GM11168 (cell line): Measurements from ENCODE around the gene PLEKHN1.
"Not testable (repeated sequence)": the region's sequence is repeated elsewhere in the genome, so short reads cannot be mapped to it uniquely, and the experiment has no call there.

Experiments
- in situ Hi-C: fragments of 300-500 bp; cut with MboI; formaldehyde crosslinking; loops from one replicate; pipeline ENCODE4 v1.12.0; 2022; ENCODE audit warnings: low sequenced_read_pairs; ENCODE audit not compliant: unreplicated experiment

Gene PLEKHN1

DNA sequence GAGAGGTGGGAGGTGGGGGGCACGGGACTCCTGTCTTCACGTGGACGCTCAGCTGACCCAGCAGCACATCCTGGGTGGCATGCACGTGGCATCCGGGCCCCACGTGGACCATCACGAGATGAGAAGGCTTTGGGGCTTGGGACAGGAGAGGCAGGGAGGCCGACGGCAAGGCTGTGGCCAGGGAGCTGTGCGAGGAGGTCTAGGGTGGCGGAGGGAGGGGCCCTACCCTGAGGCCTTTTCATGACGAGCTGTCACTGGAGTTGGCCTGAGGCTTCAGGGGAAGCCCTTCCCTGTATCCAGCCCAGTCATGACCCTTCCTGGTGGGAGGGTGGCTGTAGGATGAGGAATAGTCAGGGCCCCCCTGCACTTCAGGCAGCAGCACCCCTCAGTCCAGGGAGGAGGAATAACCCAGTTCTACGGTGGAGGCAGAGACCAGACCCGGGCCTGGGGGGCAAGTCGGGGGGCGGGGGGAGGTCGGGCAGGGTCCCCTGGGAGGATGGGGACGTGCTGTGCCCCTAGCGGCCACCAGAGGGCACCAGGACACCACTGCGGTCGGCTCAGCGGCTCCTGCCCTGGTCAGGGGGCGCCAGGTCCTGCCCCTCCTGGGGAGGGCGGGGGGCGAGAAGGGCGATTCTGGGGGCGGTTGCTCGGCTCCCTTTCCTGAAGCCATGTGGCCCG, 17.7 kb downstream of the PLEKHN1 start:
- in situ Hi-C loops = no loop called here

GRCh38 chr1:984476-984814, 18.2 kb downstream of the PLEKHN1 start:
- in situ Hi-C loops = no loop called here

DNA sequence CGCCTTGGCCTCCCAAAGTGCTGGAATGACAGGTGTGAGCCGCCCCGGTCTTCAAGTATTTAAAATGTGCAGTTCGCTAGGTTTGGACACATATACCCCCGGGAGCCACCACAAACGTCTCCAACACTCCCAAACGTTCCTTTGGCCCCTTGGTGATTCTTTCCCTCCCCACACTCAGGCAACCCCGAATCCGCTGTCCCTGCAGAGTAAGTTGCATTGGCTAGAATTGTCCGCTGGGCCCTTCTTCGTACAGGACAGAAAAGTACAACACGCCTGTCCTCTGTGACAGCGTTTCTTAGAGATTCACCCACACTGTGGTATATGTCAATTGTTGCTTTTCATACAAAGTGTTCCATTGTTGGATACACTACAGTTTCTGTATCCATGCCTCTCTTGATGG, 18.8 kb downstream of the PLEKHN1 start:
- in situ Hi-C loops = no loop called here

DNA sequence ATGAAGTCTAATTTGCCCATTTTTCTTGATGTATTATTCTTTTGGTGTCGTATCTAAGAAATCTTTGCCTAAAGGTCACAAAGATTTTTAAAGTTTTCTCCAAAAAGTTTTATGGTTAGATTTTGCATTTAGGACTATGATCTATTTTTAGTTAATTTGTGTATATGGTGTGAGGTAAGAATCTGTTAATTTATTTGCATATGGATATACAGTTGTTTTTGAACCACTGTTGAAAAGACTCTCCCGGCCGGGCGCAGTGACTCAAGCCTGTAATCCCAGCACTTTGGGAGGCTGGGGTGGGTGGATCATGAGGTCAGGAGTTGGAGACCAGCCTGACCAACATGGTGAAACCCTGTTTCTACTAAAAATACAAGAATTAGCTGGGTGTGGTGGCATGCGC, 21.8 kb downstream of the PLEKHN1 start:
- in situ Hi-C loops = not testable (repeated sequence)

DNA sequence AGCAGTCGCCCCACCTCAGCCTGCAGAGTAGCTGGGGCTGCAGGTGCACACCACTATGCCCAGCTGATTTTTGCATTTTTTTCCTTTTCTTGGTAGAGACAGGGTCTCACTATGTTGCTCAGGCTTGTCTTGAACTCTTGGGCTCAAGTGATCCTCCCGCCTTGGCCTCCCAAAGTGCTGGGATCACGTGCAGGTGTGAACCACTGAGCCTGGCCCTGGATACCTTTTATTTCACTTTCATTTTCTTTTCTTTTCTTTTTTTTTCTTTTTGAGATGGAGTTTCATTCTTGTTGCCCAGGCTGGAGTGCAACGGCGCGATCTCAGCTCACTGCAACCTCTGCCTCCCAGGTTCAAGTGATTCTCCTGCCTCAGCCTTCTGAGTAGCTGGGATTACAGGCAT, 25.0 kb downstream of the PLEKHN1 start:
- in situ Hi-C loops = not testable (repeated sequence)

- in situ Hi-C loops = no loop called here
These were observed 25.6 kb downstream of the PLEKHN1 start for GRCh38 chr1:991895-992294.

DNA sequence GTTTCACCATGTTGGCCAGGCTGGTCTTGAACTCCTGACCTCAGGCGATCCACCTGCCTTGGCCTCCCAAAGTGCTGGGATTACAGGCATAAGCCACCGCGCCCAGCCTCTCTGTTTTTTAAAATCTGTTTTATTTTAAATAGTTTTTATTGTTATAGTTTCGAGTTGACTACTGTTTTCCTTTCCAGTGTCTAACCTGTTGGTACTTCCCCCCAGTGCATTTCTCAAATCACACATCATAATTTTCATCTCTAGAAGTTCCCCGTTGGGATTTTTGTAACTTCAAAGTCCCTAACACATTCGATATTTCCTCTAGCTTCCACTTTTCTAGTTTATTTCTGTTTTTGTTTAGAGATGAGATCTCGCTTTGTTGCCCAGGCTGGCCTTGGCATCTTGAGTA, 26.1 kb downstream of the PLEKHN1 start:
- in situ Hi-C loops = no loop called here

- in situ Hi-C loops = no loop called here
These were observed 27.2 kb downstream of the PLEKHN1 start for GRCh38 chr1:993379-993995.

GRCh38 chr1:994546-994945, 28.3 kb downstream of the PLEKHN1 start:
- in situ Hi-C loops = not testable (repeated sequence)

- in situ Hi-C loops = no loop called here
These were observed 29.7 kb downstream of the PLEKHN1 start for GRCh38 chr1:995665-996633.

DNA sequence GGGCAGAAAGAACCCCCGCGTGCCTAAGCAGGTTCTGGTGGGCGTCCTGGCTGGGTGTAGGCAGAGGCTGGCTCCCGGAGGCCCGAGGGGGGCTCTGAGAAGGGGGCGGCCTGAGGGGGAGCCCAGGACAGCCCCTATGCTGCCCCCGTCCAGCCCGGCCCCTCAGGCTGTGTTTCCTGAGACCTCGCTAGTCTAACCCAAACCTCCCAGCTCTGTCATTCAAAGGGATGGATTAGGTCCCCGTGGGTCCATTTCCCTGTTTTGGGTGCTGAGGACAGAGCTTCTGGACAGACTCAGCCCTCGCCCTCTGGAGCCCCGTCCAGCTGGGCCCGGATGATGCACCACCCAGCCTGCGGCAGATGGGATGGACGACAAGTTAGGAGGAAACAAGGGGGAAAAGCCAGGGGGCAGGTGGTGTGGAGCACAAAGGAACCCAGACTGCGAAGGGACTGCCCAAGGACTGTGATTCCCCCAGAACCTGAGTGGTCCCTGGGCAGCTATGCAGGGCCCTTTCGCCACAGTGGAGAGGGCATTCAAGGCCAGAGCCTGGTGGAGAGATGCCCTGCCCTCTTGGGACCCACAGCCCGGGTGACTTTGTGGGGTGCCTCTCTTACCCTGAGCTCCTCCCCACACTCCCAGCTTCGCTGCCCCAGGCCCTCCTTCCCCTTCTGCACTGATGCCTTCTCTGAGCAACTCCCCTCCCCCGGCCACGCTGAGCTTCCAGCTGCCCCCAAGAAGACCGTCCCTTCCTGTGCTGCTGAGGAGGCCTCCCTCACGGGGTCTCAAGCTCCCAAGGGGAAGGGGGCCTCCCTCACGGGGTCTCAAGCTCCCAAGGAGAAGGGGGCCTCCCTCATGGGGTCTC, 30.8 kb downstream of the PLEKHN1 start:
- in situ Hi-C loops = no loop called here

- in situ Hi-C loops = no loop called here
These were observed 31.4 kb downstream of the PLEKHN1 start for GRCh38 chr1:997713-997992.

DNA sequence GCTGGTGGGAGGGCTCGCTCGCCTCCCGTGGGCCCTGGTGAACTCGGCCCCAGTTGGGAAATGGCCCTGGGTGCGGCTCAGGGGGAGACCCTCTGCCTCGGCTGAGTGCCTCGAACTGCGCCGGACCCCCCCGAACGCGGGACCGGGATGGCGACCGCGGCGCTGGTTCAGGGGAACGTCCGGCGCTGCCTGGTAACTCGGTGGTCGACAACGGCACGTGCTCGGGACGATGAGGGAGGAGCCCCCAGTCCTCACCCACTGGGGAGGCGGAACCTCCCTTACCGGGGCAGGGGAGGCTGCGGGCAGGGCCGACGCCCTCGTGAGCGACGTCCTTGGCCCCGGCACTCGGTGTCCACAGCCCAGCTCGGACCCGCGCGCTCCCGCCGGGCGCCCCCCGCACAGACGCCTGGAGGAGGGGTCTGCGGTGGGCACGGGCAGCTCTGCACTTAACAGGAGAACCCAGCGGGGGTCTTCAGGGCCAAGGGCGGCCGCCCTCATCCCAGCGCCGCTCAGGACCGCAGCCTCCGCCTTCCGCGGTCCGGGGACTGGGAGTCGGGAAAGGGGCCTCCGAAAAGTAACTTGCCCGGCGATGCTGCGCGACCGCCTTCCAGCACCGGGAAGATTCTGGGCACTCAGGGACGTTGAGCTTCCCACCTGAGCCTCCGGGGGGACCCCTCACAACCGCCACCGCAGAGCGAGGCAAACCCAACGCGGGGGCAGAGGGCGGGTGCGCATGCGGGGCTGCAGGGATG, 31.9 kb downstream of the PLEKHN1 start:
- in situ Hi-C loops = no loop called here

- in situ Hi-C loops = no loop called here
These were observed 32.4 kb downstream of the PLEKHN1 start for GRCh38 chr1:998745-998994.

DNA sequence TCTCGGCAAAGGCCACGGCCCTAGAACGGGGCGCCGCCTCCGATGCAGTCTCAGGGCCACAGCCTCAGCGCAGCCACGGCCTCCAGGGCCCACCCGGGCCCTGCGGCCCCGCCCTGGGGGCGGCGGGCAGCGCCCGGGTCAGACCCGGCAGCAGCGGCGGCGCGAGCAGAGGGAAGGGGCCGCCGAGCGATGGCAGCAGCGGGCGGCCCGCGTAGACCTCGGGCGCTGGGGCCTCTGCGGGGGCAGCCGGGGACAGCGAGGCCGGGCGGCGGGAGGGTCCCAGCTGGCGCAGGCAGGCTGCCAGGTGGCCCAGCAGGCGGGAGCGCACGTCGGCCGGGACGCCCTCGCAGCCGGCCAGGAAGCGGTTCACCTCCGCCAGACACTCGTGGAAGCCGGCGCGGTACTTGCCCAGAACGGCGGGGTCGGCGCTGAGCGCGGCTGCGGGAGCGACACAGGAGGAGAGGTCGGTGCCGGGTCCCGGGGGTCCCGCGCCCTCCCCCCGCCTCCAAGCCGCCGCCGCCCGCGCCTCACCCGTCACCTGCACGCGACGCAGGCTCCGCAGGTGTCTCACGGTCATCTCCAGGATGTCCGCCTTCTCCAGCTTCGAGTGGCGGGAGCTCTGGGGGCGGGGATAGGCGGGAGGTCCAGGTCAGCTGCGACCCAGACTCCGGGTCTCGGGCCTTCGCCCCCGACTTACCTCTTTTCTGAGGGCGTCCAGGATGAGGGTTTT, 32.9 kb downstream of the PLEKHN1 start:
- in situ Hi-C loops = no loop called here

DNA sequence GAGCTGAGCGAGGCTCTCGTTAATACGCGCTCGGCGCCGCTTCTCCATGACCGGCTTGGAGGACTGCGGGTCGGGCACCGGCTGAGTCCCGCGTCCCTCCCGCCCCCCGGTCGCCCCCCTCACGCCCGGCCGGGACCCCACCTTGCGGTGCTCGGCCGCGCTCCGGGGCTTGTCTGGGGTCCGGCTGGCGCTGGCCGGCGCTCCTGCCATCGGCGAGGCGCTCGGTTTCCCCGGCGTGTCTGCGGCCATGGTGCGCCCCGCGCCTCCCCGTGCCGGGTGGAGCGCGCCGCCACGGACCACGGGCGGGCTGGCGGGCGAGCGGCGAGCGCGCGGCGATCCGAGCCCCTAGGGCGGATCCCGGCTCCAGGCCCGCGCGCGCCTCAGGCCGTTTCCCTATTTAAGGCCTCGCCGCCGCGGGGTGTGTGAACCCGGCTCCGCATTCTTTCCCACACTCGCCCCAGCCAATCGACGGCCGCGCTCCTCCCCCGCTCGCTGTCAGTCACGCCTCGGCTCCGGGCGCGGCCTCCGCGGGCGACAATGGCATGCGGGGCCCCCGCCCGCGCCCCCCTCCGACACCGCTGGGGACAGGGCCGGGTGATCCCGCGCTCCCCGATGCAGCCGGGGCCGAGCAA, 33.6 kb downstream of the PLEKHN1 start, which contains the start of gene HES4:
HES4 (minus strand) TSS at position 373 of the 632 bp plus-strand sequence; CDS start at position 249, 124 bp downstream.
- in situ Hi-C loops = no loop called here

DNA sequence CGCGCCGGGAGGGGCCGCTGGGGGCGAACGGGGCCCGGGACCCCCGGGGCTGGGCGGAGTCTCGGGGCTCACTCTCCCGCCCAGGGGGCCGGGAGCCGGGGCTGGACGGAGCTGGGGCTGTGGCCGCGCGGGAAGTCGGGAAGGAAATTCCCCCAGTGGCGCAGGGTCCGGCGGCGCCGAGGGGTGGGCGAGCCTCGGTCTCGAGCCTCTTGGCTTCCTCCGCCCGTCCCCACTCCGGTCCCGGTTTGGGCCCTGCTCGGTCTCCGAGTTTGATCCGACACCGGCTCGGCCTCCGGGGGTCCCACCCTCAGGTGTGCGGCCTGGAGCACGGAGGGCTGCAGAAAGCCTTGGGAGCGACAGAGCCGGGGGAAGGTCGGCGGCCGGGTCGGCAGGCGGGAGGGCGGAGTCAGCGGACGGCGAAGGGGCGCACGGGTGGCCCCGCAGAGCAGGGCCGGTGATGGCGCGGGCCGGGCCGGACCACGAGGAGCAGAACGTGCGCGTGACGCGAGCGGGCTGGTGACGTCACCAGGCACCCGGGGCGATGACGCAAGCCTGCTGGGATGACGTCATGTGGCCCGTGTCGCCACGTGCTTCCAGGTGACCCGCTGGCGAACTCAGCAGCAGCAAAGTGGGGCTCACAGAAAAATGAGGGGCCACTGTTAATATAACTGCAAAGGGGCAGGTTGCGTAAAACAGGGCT, 34.2 kb downstream of the PLEKHN1 start:
- in situ Hi-C loops = no loop called here

DNA sequence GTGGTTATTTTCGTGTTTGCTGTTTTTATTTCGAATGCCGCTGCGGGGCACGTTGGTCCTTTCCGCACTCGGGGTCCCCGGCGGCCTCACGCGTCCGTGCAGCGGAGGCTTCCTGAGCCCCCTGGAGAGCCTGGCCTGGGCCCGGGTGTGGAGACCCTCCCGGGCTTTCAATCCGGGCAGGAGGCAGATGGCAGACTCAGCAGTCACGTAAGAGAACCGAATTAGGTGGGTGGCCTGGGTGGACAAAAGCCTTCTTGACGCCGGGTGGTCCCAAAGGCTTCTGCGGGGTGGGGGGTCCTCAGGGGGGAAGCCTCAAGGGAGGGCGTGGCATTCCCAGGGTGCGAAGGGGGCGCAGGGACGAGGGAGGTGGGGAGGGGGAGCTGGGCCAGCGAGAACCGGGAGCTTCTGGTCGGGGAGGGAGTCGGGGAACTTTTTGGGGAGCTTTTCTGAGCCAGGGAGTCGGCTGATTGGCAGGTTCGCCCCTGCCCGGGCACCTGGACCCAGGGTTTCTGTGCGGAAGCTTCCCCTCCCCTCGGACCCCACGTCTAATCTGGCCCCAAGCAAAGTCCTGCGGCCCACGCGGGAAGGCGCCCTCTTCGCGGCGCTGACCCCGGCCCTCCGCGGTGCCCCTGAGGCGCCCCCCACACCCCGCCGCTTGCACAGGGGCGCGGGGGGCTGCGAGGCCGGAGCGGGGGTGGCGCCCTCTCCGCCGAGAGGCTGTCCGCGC, 34.9 kb downstream of the PLEKHN1 start:
- in situ Hi-C loops = no loop called here
